ENCODE measurements around the gene ACER3. TPM values are rescaled to one million over a fixed set of nuclear protein-coding genes. Genes with fewer than 3 reads are reported as not detected.
A peak's percentile ranks its signal among the peaks of the same experiment; 100 is the strongest.

ACER3 gene
- total and polyA plus RNA-seq, 4 donors, result 15.7 to 48.3 (median 29.0) TPM

GRCh38 chr11:77065878-77066228, 205.1 kb downstream of the ACER3 start:
- Histone ChIP-seq H3K4me1 (ENCODE audit: control insufficient read depth, insufficient read depth, low read length) (peaks cover 47% of the 10 kb centered on the region), H3K36me3 (ENCODE audit: control insufficient read depth, insufficient read depth, low read length) (peaks cover under 1% of the 10 kb centered on the region), H3K27ac (ENCODE audit: low read depth, low read length) (peak overlapping the region; percentile 85), H3K27me3 (ENCODE audit: control insufficient read depth, insufficient read depth, low read length) (no peaks in the 10 kb centered on the region), H3K9me3 (ENCODE audit: control insufficient read depth, insufficient read depth, low read length) (no peaks in the 10 kb centered on the region), H3K4me3 (ENCODE audit: low read depth, low read length) (peak overlapping the region; percentile 54)
- peak in 4 of 6 donors; percentile 25 to 72 (median 42) for DNase-seq (ENCODE audit: low read depth in 4 of 6, low spot score in 6 of 6)
- 11% methylated on average over 10 of the region's 14 CpGs for WGBS (ENCODE audit: insufficient coverage)

DNA sequence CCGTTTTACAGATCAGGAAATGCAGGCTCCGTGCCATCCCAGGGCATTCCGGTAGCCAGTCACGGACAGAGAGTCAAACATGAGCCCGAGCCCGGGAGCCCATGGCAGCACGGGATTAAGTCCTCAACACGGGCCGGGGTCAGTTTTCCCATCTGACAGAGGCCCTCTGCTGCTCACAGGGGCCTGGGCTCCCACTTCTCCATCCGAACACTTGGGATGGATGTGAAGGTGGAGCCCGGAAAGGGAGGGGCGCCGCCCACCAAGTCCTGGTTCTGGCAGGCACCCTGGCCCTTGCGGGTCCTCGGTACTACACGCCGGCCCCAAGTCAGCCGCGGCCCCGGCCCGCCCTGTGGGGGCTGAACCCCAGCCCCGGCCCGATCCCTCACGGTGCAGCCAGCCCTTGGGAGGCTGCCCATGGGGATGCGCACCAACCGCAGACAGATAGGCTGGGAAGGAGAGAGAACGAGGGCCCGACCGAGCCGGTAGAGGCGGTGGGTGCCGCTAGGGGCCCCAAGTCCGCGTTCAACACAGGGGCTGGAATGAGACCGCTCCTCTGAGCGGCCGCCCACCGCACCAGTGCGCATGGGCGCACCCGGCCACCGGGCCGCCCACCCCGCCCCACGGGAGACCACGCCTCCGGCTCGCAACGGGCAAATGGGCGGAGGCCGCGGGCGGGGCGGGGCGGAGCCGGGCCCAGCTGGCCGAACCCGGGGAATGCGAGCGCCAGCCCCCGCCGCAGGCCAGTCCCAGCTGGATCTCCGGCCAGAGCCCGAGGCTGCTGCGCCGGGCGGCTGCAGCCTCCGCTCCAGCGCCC, 205.7 kb downstream of the ACER3 start, which contains the start of gene CAPN5:
Gene CAPN5, plus strand, starts transcription at position 743 of the 814 bp plus-strand sequence. CDS start 17,916 bp downstream, outside the sequence.
- Histone ChIP-seq H3K27me3 (ENCODE audit: control insufficient read depth, insufficient read depth, low read length) (no peaks in the 10 kb centered on the region), H3K4me1 (ENCODE audit: control insufficient read depth, insufficient read depth, low read length) (peaks cover 53% of the 10 kb centered on the region), H3K4me3 (ENCODE audit: low read depth, low read length) (peak within 1 kb of the TSS; percentile 76), H3K9me3 (ENCODE audit: control insufficient read depth, insufficient read depth, low read length) (no peaks in the 10 kb centered on the region), H3K36me3 (ENCODE audit: control insufficient read depth, insufficient read depth, low read length) (peaks cover 4% of the 10 kb centered on the region), H3K27ac (ENCODE audit: low read depth, low read length) (peak within 1 kb of the TSS; percentile 85)
- DNase-seq (ENCODE audit: low read depth in 4 of 6, low spot score in 6 of 6), result peak; percentile 84 to 98 (median 90)
- under 1% methylated on average over 67 of the region's 69 CpGs for WGBS (ENCODE audit: insufficient coverage)

DNA sequence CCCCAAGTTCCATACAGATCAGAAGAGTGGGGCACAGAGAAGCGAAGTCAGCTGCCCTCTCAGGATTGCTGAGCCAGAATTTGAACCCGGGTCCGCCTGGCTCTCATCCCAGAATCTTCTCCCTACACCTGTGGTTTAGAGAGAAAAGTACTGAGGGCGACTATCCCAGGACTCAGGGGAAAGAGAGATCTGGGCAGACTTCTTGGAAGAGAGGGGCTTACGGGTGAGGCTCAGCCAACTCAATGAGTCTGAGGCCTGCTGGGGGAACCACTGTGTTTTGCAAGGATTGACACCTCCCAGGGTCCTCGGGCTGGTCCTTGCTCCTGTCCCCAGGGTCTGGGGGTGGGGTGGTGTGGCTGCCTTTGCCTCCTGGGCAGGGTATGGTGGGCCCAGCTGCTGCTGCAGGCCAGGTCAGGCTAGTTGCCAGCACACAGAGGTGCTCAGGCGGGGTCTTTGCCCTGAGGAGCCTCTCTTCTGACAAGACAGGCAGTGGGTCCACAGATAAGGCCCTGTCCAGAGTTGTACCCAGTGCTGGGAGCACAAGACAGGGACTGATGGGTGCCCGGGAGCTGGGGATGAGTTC, 207.2 kb downstream of the ACER3 start:
- H3K4me3 ChIP-seq (ENCODE audit: low read depth, low read length), result peak overlapping the region; percentile 76
- peaks cover 12% of the 10 kb centered on the region for H3K36me3 ChIP-seq (ENCODE audit: control insufficient read depth, insufficient read depth, low read length)
- H3K27ac ChIP-seq (ENCODE audit: low read depth, low read length), result no peak overlapping the region
- WGBS (ENCODE audit: insufficient coverage), result 92% methylated on average over 5 of the region's 8 CpGs
- peaks cover 68% of the 10 kb centered on the region for H3K4me1 ChIP-seq (ENCODE audit: control insufficient read depth, insufficient read depth, low read length)
- H3K9me3 ChIP-seq (ENCODE audit: control insufficient read depth, insufficient read depth, low read length), result no peaks in the 10 kb centered on the region
- H3K27me3 ChIP-seq (ENCODE audit: control insufficient read depth, insufficient read depth, low read length), result no peaks in the 10 kb centered on the region
- DNase-seq (ENCODE audit: low read depth in 4 of 6, low spot score in 6 of 6), result no peak

GRCh38 chr11:77068457-77069335, 208.0 kb downstream of the ACER3 start:
- Histone ChIP-seq H3K9me3 (ENCODE audit: control insufficient read depth, insufficient read depth, low read length) (no peaks in the 10 kb centered on the region), H3K27me3 (ENCODE audit: control insufficient read depth, insufficient read depth, low read length) (no peaks in the 10 kb centered on the region), H3K4me1 (ENCODE audit: control insufficient read depth, insufficient read depth, low read length) (peaks cover 76% of the 10 kb centered on the region), H3K27ac (ENCODE audit: low read depth, low read length) (no peak overlapping the region), H3K4me3 (ENCODE audit: low read depth, low read length) (peak overlapping the region; percentile 76), H3K36me3 (ENCODE audit: control insufficient read depth, insufficient read depth, low read length) (peaks cover 18% of the 10 kb centered on the region)
- WGBS (ENCODE audit: insufficient coverage), result 92% methylated on average over 5 of the region's 7 CpGs
- DNase-seq (ENCODE audit: low read depth in 4 of 6, low spot score in 6 of 6), result no peak

DNA sequence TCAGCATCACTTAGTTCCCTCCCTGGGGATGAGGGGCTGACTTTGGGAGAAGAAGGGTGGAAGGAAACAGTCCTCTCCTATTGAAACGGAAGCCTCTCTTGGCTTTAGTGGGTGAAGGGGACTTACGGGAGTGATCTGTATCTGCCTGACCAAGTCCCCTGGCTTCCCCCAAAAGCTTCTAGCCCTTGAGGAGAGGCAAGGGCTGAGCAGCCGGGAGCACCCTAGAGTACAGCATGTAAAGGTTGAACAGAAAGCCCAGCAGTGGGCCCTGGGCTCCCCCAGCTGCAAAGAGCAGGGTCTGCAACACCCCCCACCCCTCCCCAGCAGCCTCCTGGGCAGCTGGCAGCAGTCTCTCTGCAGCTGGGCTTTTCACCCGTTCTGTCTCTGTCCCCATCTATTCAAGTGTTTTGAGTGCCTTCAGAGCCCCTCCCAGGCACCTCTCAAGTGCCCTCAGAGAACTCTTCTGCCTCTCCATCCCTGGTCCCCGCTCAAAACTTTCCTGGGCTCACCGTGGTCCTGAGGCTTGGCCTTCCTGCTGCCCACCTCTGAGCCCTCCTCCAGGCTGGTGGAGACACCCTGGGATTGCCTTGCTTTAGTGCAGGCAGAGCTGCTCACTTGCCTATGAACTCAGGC, 208.7 kb downstream of the ACER3 start:
- no peak overlapping the region for H3K27ac ChIP-seq (ENCODE audit: low read depth, low read length)
- WGBS (ENCODE audit: insufficient coverage), result 44% methylated on average over 5 of the region's 6 CpGs
- no peaks in the 10 kb centered on the region for H3K27me3 ChIP-seq (ENCODE audit: control insufficient read depth, insufficient read depth, low read length)
- no peak overlapping the region for H3K4me3 ChIP-seq (ENCODE audit: low read depth, low read length)
- peaks cover 23% of the 10 kb centered on the region for H3K36me3 ChIP-seq (ENCODE audit: control insufficient read depth, insufficient read depth, low read length)
- no peaks in the 10 kb centered on the region for H3K9me3 ChIP-seq (ENCODE audit: control insufficient read depth, insufficient read depth, low read length)
- DNase-seq (ENCODE audit: low read depth in 4 of 6, low spot score in 6 of 6), result no peak
- H3K4me1 ChIP-seq (ENCODE audit: control insufficient read depth, insufficient read depth, low read length), result peaks cover 83% of the 10 kb centered on the region

DNA sequence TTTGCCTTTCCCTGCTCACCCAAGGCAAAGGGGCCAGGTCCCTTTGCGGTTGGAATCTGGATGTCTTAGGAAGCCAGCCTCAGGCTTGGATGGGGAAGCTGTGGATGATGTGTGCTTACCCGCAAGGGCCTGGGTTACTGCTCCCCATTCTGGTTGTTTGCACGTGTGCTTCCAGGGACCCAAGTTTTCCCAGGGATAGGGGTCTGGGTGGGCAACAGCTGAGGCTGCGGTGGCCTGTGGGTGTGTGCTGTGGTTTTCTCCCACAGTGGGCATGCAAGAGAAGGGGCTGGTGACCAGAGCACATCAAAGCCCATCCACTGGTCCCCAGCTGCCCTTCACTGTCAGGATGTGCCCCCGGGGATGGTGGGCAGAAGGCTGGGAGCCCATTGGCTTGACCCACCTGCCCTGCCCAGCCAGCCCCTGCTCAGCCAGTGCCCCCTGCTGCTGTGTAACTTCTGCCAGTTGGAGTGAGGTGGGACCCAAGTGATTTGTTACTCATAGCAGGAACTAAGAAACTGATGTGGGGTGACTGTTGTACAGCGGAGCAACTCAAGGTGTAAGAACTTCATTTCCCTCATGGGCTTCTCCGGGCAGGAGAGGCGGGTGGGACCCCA, 209.4 kb downstream of the ACER3 start:
- no peak overlapping the region for H3K4me3 ChIP-seq (ENCODE audit: low read depth, low read length)
- H3K27me3 ChIP-seq (ENCODE audit: control insufficient read depth, insufficient read depth, low read length), result no peaks in the 10 kb centered on the region
- H3K9me3 ChIP-seq (ENCODE audit: control insufficient read depth, insufficient read depth, low read length), result no peaks in the 10 kb centered on the region
- 92% methylated on average over 8 of the region's 8 CpGs for WGBS (ENCODE audit: insufficient coverage)
- peaks cover 89% of the 10 kb centered on the region for H3K4me1 ChIP-seq (ENCODE audit: control insufficient read depth, insufficient read depth, low read length)
- H3K27ac ChIP-seq (ENCODE audit: low read depth, low read length), result no peak overlapping the region
- peaks cover 29% of the 10 kb centered on the region for H3K36me3 ChIP-seq (ENCODE audit: control insufficient read depth, insufficient read depth, low read length)
- no peak for DNase-seq (ENCODE audit: low read depth in 4 of 6, low spot score in 6 of 6)

DNA sequence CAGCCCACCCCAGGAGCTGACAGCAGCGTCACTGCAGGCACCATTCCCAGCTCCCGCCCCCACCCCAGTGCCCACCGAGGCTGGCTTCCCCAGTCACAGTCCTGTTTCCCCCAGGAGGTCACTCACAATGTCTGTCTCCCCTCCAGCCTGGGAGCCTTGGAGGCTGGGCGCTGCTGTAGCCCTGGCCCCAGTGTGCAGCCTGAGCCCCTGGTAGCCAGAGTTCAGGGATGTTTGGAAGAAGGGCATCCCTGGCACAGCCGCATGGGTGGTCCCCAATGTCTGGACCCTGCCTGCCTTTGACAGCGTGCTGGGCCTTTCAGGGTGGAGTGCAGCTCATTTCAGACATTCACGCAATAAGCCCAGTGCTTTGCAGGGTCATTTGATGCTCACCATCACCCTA, 210.4 kb downstream of the ACER3 start:
- H3K4me3 ChIP-seq (ENCODE audit: low read depth, low read length), result no peak overlapping the region
- 86% methylated on average over 7 of the region's 7 CpGs for WGBS (ENCODE audit: insufficient coverage)
- H3K4me1 ChIP-seq (ENCODE audit: control insufficient read depth, insufficient read depth, low read length), result peaks cover 87% of the 10 kb centered on the region
- H3K36me3 ChIP-seq (ENCODE audit: control insufficient read depth, insufficient read depth, low read length), result peaks cover 30% of the 10 kb centered on the region
- no peaks in the 10 kb centered on the region for H3K27me3 ChIP-seq (ENCODE audit: control insufficient read depth, insufficient read depth, low read length)
- no peak for DNase-seq (ENCODE audit: low read depth in 4 of 6, low spot score in 6 of 6)
- no peaks in the 10 kb centered on the region for H3K9me3 ChIP-seq (ENCODE audit: control insufficient read depth, insufficient read depth, low read length)
- H3K27ac ChIP-seq (ENCODE audit: low read depth, low read length), result no peak overlapping the region

- 81% methylated on average over 14 of the region's 15 CpGs for WGBS (ENCODE audit: insufficient coverage)
- DNase-seq (ENCODE audit: low read depth in 4 of 6, low spot score in 6 of 6), result no peak
- Histone ChIP-seq H3K4me3 (ENCODE audit: low read depth, low read length) (no peak overlapping the region), H3K9me3 (ENCODE audit: control insufficient read depth, insufficient read depth, low read length) (no peaks in the 10 kb centered on the region), H3K27me3 (ENCODE audit: control insufficient read depth, insufficient read depth, low read length) (no peaks in the 10 kb centered on the region), H3K36me3 (ENCODE audit: control insufficient read depth, insufficient read depth, low read length) (peaks cover 30% of the 10 kb centered on the region), H3K4me1 (ENCODE audit: control insufficient read depth, insufficient read depth, low read length) (peaks cover 83% of the 10 kb centered on the region), H3K27ac (ENCODE audit: low read depth, low read length) (peak overlapping the region; percentile 76)
These were observed 211.2 kb downstream of the ACER3 start for GRCh38 chr11:77071671-77072605.
